Vagina (tissue), 2 donors: ENCODE results near the gene ADAMTS2. TPM values are rescaled to one million over a fixed set of nuclear protein-coding genes. Genes with fewer than 3 reads are reported as not detected.

Source experiments
- DNase-seq, 2 donors: peaks; one replicate each; pipeline ENCODE4 v3.0.0-alpha.2; 2017; ENCODE audit errors: extremely low spot score in 2 of 2
- H3K27ac ChIP-seq: fragments of 200-600 bp; sonication (generic); one replicate; pipeline ENCODE4 v1.5.1; 2019
- H3K27me3 ChIP-seq: fragments of 200-600 bp; sonication (generic); one replicate; pipeline ENCODE4 v1.5.1; 2019
- H3K36me3 ChIP-seq, 2 donors: fragments of 200-600 bp; sonication (generic); one replicate each; pipeline ENCODE4 v1.5.1; 2017 to 2019
- H3K4me1 ChIP-seq: fragments of 200-600 bp; sonication (generic); one replicate; pipeline ENCODE4 v1.5.1; 2019
- H3K4me3 ChIP-seq, 2 donors: fragments of 200-600 bp; sonication (generic); 1 replicate in 1 of 2; 2 replicates in 1 of 2; pipeline ENCODE4 v1.5.1; 2016 to 2019
- H3K9me3 ChIP-seq: fragments of 200-600 bp; sonication (generic); one replicate; pipeline ENCODE4 v1.5.1; 2019
- POLR2A ChIP-seq, 2 donors: fragments of 450-650 bp; IDR thresholded peaks; one replicate each; pipeline ENCODE4 v1.6.1; 2017; ENCODE audit warnings: antibody characterized with exemption in 2 of 2, mild to moderate bottlenecking in 2 of 2, moderate library complexity in 2 of 2
- POLR2AphosphoS5 ChIP-seq, 2 donors: sonication (generic); formaldehyde crosslinking; IDR thresholded peaks; one replicate each; pipeline ENCODE4 v1.9.0; 2017; ENCODE audit warnings: antibody characterized with exemption in 2 of 2, mild to moderate bottlenecking in 2 of 2, low read depth in 1 of 2; ENCODE audit not compliant: insufficient read depth in 1 of 2
- intact Hi-C: fragments of 100-400 bp; cut with DNase I; formaldehyde crosslinking; loops from one replicate; pipeline ENCODE4 v1.15.1; 2023
- total RNA-seq: library from RNA; depleted of rRNA; stranded (reverse); fragments of >200 nt; gene quantifications from one replicate; pipeline ENCODE4 v1.2.3, GENCODE V29; 2016
- TF ChIP-seq, protein P1 (sequence below), 3 experiments: fragments of 450-650 bp in 2 of 3; fragments of 200-600 bp in 1 of 3; sonication (generic) in 1 of 3; IDR thresholded peaks; one replicate each; pipeline ENCODE4 v1.5.1; 2017 to 2019; ENCODE audit warnings: antibody characterized with exemption in 3 of 3, mild to moderate bottlenecking in 2 of 3, moderate library complexity in 2 of 3

Gene ADAMTS2
- total RNA-seq, 1 donor from 2014 or later = 17.4 TPM

DNA sequence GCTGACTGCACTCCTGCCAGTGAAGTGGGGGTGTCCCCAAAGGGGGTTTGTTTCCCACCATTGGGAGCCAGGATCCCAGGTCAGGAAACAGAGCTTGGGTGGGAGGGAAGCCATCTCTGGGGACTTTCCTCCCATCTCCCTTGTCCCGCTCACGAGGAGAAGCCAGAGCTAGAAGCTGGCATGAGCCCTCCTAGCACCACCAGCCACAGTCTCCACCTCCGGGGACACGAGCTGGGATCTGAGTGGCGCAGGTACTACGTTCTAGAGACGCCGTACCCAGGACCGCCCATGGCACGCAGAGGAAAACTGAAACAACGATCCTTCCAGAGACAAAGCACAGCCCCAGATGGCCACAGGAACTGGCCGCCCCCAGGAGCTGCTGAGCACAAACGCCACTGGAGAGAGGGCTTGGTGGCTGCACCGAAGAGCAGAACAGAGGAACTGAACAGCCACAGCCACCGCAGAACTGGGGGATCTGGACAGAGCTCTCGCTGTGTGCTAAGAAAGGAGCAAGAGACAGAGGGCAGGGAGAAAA is 29.8 kb downstream of the ADAMTS2 start:
- intact Hi-C loops = no loop called here
- no peaks in the 10 kb centered on the region for H3K27me3 ChIP-seq
- no peak overlapping the region for H3K4me3 ChIP-seq
- DNase-seq = no peak
- H3K36me3 ChIP-seq = no peaks in the 10 kb centered on the region
- H3K9me3 ChIP-seq = no peaks in the 10 kb centered on the region
- H3K27ac ChIP-seq = peak overlapping the region; percentile 91
- peaks cover 46% of the 10 kb centered on the region for H3K4me1 ChIP-seq
- TF ChIP-seq POLR2AphosphoS5 (IDR thresholded peaks at IDR 0.05; ENCODE audit: insufficient read depth in 1 of 2, low read depth in 1 of 2) = no peak
- TF ChIP-seq, protein P1, sequence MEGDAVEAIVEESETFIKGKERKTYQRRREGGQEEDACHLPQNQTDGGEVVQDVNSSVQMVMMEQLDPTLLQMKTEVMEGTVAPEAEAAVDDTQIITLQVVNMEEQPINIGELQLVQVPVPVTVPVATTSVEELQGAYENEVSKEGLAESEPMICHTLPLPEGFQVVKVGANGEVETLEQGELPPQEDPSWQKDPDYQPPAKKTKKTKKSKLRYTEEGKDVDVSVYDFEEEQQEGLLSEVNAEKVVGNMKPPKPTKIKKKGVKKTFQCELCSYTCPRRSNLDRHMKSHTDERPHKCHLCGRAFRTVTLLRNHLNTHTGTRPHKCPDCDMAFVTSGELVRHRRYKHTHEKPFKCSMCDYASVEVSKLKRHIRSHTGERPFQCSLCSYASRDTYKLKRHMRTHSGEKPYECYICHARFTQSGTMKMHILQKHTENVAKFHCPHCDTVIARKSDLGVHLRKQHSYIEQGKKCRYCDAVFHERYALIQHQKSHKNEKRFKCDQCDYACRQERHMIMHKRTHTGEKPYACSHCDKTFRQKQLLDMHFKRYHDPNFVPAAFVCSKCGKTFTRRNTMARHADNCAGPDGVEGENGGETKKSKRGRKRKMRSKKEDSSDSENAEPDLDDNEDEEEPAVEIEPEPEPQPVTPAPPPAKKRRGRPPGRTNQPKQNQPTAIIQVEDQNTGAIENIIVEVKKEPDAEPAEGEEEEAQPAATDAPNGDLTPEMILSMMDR (IDR thresholded peaks at IDR 0.05) = no peak
- TF ChIP-seq POLR2A (IDR thresholded peaks at IDR 0.05) = no peak

DNA sequence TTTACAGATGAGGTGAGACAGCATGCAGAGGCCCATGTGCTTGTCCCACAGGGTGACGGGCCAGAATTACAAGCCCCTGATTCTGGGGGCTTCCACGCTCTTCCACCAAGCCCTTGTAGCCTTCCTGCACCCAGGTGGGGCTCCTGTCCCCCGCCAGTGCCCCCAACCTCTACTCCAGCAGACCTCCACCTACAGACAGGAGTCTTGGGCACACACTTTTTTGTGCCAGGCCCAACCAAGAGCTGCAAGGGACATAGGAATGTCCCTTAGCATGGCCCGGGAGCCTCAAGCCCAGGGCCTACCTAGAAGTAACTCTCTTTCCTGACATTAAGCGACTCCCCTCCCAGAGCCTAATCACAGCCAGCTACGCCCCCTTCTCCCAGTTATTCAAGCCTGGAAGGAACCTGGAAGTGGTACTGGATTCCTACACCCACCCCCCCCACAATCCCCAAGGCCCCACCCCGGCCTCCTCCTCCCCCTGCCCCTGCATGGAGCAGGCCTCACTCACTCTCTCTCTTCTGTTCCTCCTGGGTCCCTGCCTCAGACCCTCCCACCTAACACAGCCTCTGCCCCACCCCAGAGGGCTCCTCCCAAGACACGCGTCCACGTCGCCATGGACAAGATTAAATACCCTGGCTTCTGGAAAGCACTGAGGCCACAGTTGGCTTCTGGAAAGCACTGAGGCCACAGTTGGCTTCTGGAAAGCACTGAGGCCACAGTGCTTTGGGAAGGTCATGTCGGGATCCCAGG is 30.5 kb downstream of the ADAMTS2 start:
- Histone ChIP-seq H3K4me3 (no peak overlapping the region), H3K27ac (peak overlapping the region; percentile 91), H3K4me1 (peaks cover 40% of the 10 kb centered on the region), H3K27me3 (no peaks in the 10 kb centered on the region), H3K9me3 (no peaks in the 10 kb centered on the region), H3K36me3 (no peaks in the 10 kb centered on the region)
- intact Hi-C loops = no loop called here
- DNase-seq = no peak
- no peak for TF ChIP-seq POLR2AphosphoS5 (IDR thresholded peaks at IDR 0.05; ENCODE audit: insufficient read depth in 1 of 2, low read depth in 1 of 2)
- TF ChIP-seq, protein P1 (IDR thresholded peaks at IDR 0.05) = no peak
- no peak for TF ChIP-seq POLR2A (IDR thresholded peaks at IDR 0.05)

DNA sequence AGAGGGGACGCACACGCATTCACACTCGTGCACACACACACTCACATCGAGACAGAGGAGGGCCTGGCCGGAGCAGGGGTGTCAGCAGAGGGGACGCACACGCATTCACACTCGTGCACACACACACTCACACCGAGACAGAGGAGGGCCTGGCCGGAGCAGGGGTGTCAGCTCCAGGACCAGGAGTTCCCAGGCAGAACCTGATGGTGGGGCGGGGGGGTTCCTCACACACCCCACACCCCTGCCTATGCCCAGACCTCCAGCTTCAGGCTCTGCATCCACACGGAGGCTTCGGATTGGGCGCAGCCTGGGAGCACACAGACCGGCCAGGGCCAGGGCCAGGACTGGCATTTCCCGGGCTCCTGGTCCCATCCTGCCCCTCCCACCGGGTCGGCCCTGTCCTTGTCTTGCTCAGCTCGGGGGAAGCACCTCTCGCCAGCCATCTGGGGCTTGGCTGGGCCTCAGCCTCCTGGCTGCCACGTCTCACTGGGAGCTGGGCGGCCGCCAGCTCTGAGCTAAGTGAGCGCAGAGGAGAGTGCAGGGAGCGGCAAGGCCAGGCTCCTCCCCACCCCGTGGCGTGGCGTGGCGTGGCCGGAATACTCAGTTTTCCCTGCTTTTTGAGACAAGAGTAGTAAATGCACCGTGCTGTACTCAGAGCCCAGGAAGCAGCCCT is 31.3 kb downstream of the ADAMTS2 start:
- H3K27ac ChIP-seq = peak overlapping the region; percentile 91
- DNase-seq = no peak
- H3K36me3 ChIP-seq = no peaks in the 10 kb centered on the region
- H3K4me3 ChIP-seq = no peak overlapping the region
- H3K4me1 ChIP-seq = peaks cover 32% of the 10 kb centered on the region
- H3K9me3 ChIP-seq = no peaks in the 10 kb centered on the region
- intact Hi-C loops = no loop called here
- H3K27me3 ChIP-seq = no peaks in the 10 kb centered on the region
- TF ChIP-seq POLR2AphosphoS5 (IDR thresholded peaks at IDR 0.05; ENCODE audit: insufficient read depth in 1 of 2, low read depth in 1 of 2) (peak; percentile 59 to 76), POLR2A (IDR thresholded peaks at IDR 0.05) (no peak)

DNA sequence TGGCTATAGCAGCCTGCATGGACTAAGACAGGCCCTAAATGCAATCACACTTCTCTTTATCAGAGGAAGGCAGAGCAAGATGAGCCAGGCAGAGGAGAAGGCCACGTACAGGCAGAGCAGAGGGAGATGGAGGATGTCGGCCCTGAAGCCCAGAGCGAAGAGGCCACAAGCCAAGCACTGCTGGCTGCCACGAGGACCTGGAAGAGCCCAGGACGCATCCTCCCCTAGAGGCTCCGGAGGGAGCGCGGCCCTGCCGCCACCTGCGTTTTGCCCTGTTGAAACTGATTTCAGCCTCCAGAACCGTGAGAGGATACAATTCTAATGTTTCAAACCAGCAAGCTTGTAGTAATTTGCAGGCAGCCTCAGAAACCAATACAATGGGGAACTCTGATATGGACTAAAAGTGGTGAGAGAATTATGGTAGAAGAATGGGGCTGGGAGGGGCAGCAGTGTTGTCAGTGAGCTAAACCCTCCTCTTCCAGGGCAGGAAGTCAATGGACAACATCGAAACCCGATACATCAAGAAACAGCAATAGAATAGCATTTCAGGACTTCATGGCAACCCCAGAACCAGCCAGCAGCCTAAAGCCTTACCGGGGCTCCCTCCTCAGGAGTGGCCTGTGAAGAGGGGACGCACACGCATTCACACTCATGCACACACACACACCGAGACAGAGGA is 32.6 kb downstream of the ADAMTS2 start:
- H3K9me3 ChIP-seq = no peaks in the 10 kb centered on the region
- intact Hi-C loops = no loop called here
- H3K27me3 ChIP-seq = no peaks in the 10 kb centered on the region
- no peak for TF ChIP-seq POLR2AphosphoS5 (IDR thresholded peaks at IDR 0.05; ENCODE audit: insufficient read depth in 1 of 2, low read depth in 1 of 2)
- TF ChIP-seq POLR2A (IDR thresholded peaks at IDR 0.05) = no peak
- TF ChIP-seq, protein P1 (IDR thresholded peaks at IDR 0.05) = no peak
- no peak for DNase-seq
- peaks cover 20% of the 10 kb centered on the region for H3K4me1 ChIP-seq
- no peak overlapping the region for H3K4me3 ChIP-seq
- no peak overlapping the region for H3K27ac ChIP-seq
- no peaks in the 10 kb centered on the region for H3K36me3 ChIP-seq

DNA sequence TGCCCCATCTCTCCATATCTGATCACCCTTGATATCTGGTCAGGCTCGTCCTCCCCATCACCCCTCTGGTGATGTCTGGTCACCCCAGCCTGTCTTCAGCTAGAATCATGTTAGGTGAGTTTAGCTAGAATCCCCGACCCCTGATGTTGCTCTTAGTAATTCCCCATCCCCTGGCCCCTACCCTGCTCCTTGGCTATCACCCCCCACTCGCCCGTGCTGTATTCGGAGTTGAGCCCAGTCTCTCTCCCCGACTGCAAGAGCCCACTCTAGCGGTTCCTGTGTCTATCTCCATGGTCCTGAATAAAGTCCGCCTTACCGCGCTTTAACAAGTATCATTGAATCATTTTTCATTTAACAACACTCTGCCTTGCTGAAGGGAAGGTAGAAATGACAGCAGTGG is 33.7 kb downstream of the ADAMTS2 start:
- Histone ChIP-seq H3K4me3 (no peak overlapping the region), H3K9me3 (no peaks in the 10 kb centered on the region), H3K4me1 (peaks cover 23% of the 10 kb centered on the region), H3K36me3 (no peaks in the 10 kb centered on the region), H3K27ac (peak overlapping the region; percentile 12), H3K27me3 (no peaks in the 10 kb centered on the region)
- TF ChIP-seq, protein P1 (IDR thresholded peaks at IDR 0.05) = no peak
- TF ChIP-seq POLR2AphosphoS5 (IDR thresholded peaks at IDR 0.05; ENCODE audit: insufficient read depth in 1 of 2, low read depth in 1 of 2) (no peak), POLR2A (IDR thresholded peaks at IDR 0.05) (no peak)
- intact Hi-C loops = no loop called here
- no peak for DNase-seq
